Stomach (tissue), 9 donors: Measurements from ENCODE around the gene SMIM22. TPM values are rescaled to one million over a fixed set of nuclear protein-coding genes. Genes with fewer than 3 reads are reported as not detected.

Experiments used
- DNase-seq, 2 donors: peaks; one replicate each; pipeline versions ENCODE4 v3.0.0 to v3.0.0-alpha.2; 2013 to 2019
- H3K27ac ChIP-seq, 5 donors: fragments of 200-600 bp in 4 of 5; sonication (generic) in 4 of 5; one replicate each; pipeline ENCODE4 v1.5.1; 2013 to 2019; ENCODE audit warnings: mild to moderate bottlenecking in 1 of 5, moderate library complexity in 1 of 5
- H3K27me3 ChIP-seq, 3 donors: fragments of 200-600 bp; sonication (generic); one replicate each; pipeline ENCODE4 v1.5.1; 2017 to 2019; ENCODE audit warnings: mixed run types in 1 of 3
- H3K36me3 ChIP-seq, 4 donors: fragments of 200-600 bp; sonication (generic); 1 replicate in 3 of 4; 2 replicates in 1 of 4; pipeline ENCODE4 v1.5.1; 2016 to 2019
- H3K4me1 ChIP-seq, 4 donors: fragments of 200-600 bp; sonication (generic); one replicate each; pipeline ENCODE4 v1.5.1; 2016 to 2019
- H3K4me3 ChIP-seq, 4 donors: fragments of 200-600 bp; sonication (generic) in 3 of 4; one replicate each; pipeline ENCODE4 v1.5.1; 2016 to 2019; ENCODE audit warnings: mild to moderate bottlenecking in 1 of 4
- H3K9me3 ChIP-seq, 4 donors: fragments of 200-600 bp; sonication (generic); one replicate each; pipeline ENCODE4 v1.5.1; 2016 to 2019
- CTCF ChIP-seq, 7 experiments: fragments of 450-650 bp in 4 of 7; fragments of 200-600 bp in 3 of 7; sonication (generic) in 3 of 7; IDR thresholded peaks; one replicate each; pipeline ENCODE4 v1.5.1; 2016 to 2019; ENCODE audit warnings: antibody characterized with exemption in 7 of 7, control low read depth in 2 of 7, mild to moderate bottlenecking in 1 of 7
- EP300 ChIP-seq: sonication (generic); formaldehyde crosslinking; IDR thresholded peaks from one replicate; pipeline ENCODE4 v1.6.1; 2017; ENCODE audit warnings: antibody characterized with exemption
- POLR2A ChIP-seq, 4 donors: fragments of 450-650 bp; IDR thresholded peaks; one replicate each; pipeline ENCODE4 v1.6.1; 2016; ENCODE audit warnings: antibody characterized with exemption in 4 of 4, control low read depth in 2 of 4, mild to moderate bottlenecking in 1 of 4, moderate library complexity in 1 of 4
- POLR2AphosphoS5 ChIP-seq, 3 donors: sonication (generic); formaldehyde crosslinking; IDR thresholded peaks; one replicate each; pipeline ENCODE4 v1.6.1; 2016; ENCODE audit warnings: antibody characterized with exemption in 3 of 3
- WGBS, 5 donors: extraction: QIAGEN DNeasy Blood & Tissue Kit in 3 of 5; methylation state at CpG; one replicate each; pipeline versions ENCODE4 v1.1.5 to v1.1.7; 2013 to 2018; 5-methylcytosine and 5-hydroxymethylcytosine counted together
- intact Hi-C: fragments of 100-400 bp; cut with DNase I; formaldehyde crosslinking; loops from one replicate; pipeline ENCODE4 v1.15.1; 2023; ENCODE audit warnings: low total_unique reads
- polyA plus RNA-seq, 3 donors: library from polyadenylated mRNA; stranded (reverse); fragments of 200-250 nt; gene quantifications; one replicate each; pipeline ENCODE4 v1.2.3, GENCODE V29; 2013
- small RNA-seq, 4 donors: library from RNA; depleted of rRNA; stranded (forward); fragments of <200 nt; gene quantifications; one replicate each; pipeline ENCODE3, GENCODE V24; 2016
- total RNA-seq, 5 donors: library from RNA; depleted of rRNA; stranded (reverse); fragments of >200 nt; gene quantifications; one replicate each; pipeline versions ENCODE4 v1.1.0 to v1.2.3, GENCODE V29; 2014 to 2016
- donor health status: healthy with polysubstance abuse.
- donor health status: Bipolar disorder and iron deficiency.
- donor health status: healthy.

SMIM22 gene
- total and polyA plus RNA-seq, 8 donors, result 20.5 to 1,027 (median 391) TPM

- TF ChIP-seq POLR2AphosphoS5 (IDR thresholded peaks at IDR 0.05), result no peak
- TF ChIP-seq EP300, result no peak
- no peak for TF ChIP-seq POLR2A (IDR thresholded peaks at IDR 0.05)
- TF ChIP-seq CTCF (IDR thresholded peaks at IDR 0.05), result no peak
- H3K36me3 ChIP-seq, result peaks cover 70 to 97% (median 94%) of the 10 kb centered on the region in 4 donors
- intact Hi-C loops, result no loop called here
- no peak overlapping the region for H3K27ac ChIP-seq
- H3K4me3 ChIP-seq, result no peak overlapping the region
- peaks cover 9 to 21% (median 11%) of the 10 kb centered on the region in 4 donors for H3K4me1 ChIP-seq
- H3K9me3 ChIP-seq, result no peaks in the 10 kb centered on the region
- H3K27me3 ChIP-seq, result no peaks in the 10 kb centered on the region
- 74 to 78% (median 77%) methylated on average over 5 of the region's 5 CpGs for whole genome bisulfite sequencing, 5 donors
- DNase-seq, result no peak
Observed at GRCh38 chr16:4840984-4841383, 45.8 kb downstream of the SMIM22 start.

Small RNA genes within 50 kb of the gene (small RNA-seq; reads per million reads assigned to genes)
- gene RF00017, result 0 reads per million in 4 donors

Other genes with a start within 250 kb of the SMIM22 start
- gene C16orf96, start 239.0 kb upstream of the SMIM22 start, total RNA-seq, result under 1 TPM in 2 of 5 donors, not detected in 3; 0.37 to 0.43 TPM
- not detected for gene C16orf96, start 239.0 kb upstream of the SMIM22 start, polyA plus RNA-seq
- gene UBALD1, start 180.5 kb upstream of the SMIM22 start, total RNA-seq, result 10 to 100 TPM in 2 of 5 donors, 1 to 10 TPM in 2, under 1 TPM in 1; 0.58 to 77.2 (median 6.8) TPM
- gene UBALD1, start 180.5 kb upstream of the SMIM22 start, polyA plus RNA-seq, result 10 to 100 TPM; 17.2 to 41.3 (median 31.9) TPM
- gene MGRN1, start 170.5 kb upstream of the SMIM22 start, total RNA-seq, result 100 to 1,000 TPM in 2 of 5 donors, 10 to 100 TPM in 3; 34.7 to 469 (median 91.4) TPM
- 10 to 100 TPM; 13.2 to 21.5 (median 17.9) TPM for gene MGRN1, start 170.5 kb upstream of the SMIM22 start, polyA plus RNA-seq
- gene NUDT16L1, start 101.8 kb upstream of the SMIM22 start, total RNA-seq, result 10 to 100 TPM in 4 of 5 donors, 1 to 10 TPM in 1; 3.5 to 48.2 (median 44.2) TPM
- gene NUDT16L1, start 101.8 kb upstream of the SMIM22 start, polyA plus RNA-seq, result 10 to 100 TPM; 31.9 to 37.2 (median 33.3) TPM
- gene ANKS3, start 61.1 kb upstream of the SMIM22 start, total RNA-seq, result 100 to 1,000 TPM in 1 of 5 donors, 10 to 100 TPM in 4; 11.6 to 183 (median 33.5) TPM
- gene ANKS3, start 61.1 kb upstream of the SMIM22 start, polyA plus RNA-seq, result 10 to 100 TPM; 16.2 to 25.0 (median 24.3) TPM
- 1 to 10 TPM in 1 of 5 donors, not detected in 4; 1.8 TPM for gene DNAAF8, start 60.8 kb upstream of the SMIM22 start, total RNA-seq
- 1 to 10 TPM in 1 of 3 donors, under 1 TPM in 1, not detected in 1; 0.68 to 1.2 TPM for gene DNAAF8, start 60.8 kb upstream of the SMIM22 start, polyA plus RNA-seq
- 10 to 100 TPM in 2 of 5 donors, 1 to 10 TPM in 2, under 1 TPM in 1; 0.45 to 19.3 (median 10.0) TPM for gene ZNF500, start 28.2 kb upstream of the SMIM22 start, total RNA-seq
- 1 to 10 TPM; 1.8 to 4.3 (median 4.0) TPM for gene ZNF500, start 28.2 kb upstream of the SMIM22 start, polyA plus RNA-seq
- gene SEPTIN12, start 7.0 kb upstream of the SMIM22 start, total RNA-seq, result not detected
- gene SEPTIN12, start 7.0 kb upstream of the SMIM22 start, polyA plus RNA-seq, result not detected
- gene ROGDI, start 7.3 kb downstream of the SMIM22 start, total RNA-seq, result 100 to 1,000 TPM in 1 of 5 donors, 10 to 100 TPM in 3, 1 to 10 TPM in 1; 6.1 to 350 (median 45.5) TPM
- gene ROGDI, start 7.3 kb downstream of the SMIM22 start, polyA plus RNA-seq, result 10 to 100 TPM; 27.0 to 63.9 (median 46.1) TPM
- 100 to 1,000 TPM in 2 of 5 donors, 10 to 100 TPM in 3; 46.9 to 187 (median 83.2) TPM for gene GLYR1, start 51.9 kb downstream of the SMIM22 start, total RNA-seq
- gene GLYR1, start 51.9 kb downstream of the SMIM22 start, polyA plus RNA-seq, result 10 to 100 TPM; 29.3 to 46.0 (median 36.5) TPM
- gene UBN1, start 52.1 kb downstream of the SMIM22 start, total RNA-seq, result 100 to 1,000 TPM in 1 of 5 donors, 10 to 100 TPM in 4; 34.0 to 319 (median 51.3) TPM
- 1 to 10 TPM; 5.4 to 9.3 (median 7.8) TPM for gene UBN1, start 52.1 kb downstream of the SMIM22 start, polyA plus RNA-seq
- gene PPL, start 141.8 kb downstream of the SMIM22 start, total RNA-seq, result 10 to 100 TPM; 11.4 to 98.8 (median 31.6) TPM
- gene PPL, start 141.8 kb downstream of the SMIM22 start, polyA plus RNA-seq, result 10 to 100 TPM in 2 of 3 donors, 1 to 10 TPM in 1; 5.8 to 96.8 (median 10.7) TPM
- gene SEC14L5, start 163.0 kb downstream of the SMIM22 start, total RNA-seq, result 10 to 100 TPM in 1 of 5 donors, under 1 TPM in 2, not detected in 2; 0.43 to 30.3 (median 0.55) TPM
- under 1 TPM; 0.15 to 0.33 (median 0.19) TPM for gene SEC14L5, start 163.0 kb downstream of the SMIM22 start, polyA plus RNA-seq
- gene NAGPA, start 238.6 kb downstream of the SMIM22 start, total RNA-seq, result 100 to 1,000 TPM in 2 of 5 donors, 10 to 100 TPM in 3; 19.6 to 139 (median 31.2) TPM
- 10 to 100 TPM; 10.0 to 19.4 (median 11.8) TPM for gene NAGPA, start 238.6 kb downstream of the SMIM22 start, polyA plus RNA-seq